HepG2 (cell line): ENCODE data around the gene PTGR1. TPM values are rescaled to one million over a fixed set of nuclear protein-coding genes. Genes with fewer than 3 reads are reported as not detected.

Experiments
- ATAC-seq: fragments of 200-7000 bp; cut with Tn5 transposase; 3 replicates; pipeline ENCODE4 v1.9.1; 2020; ENCODE audit warnings: mild to moderate bottlenecking, moderate library complexity
- BruUV-seq: library from RNA; stranded (reverse); fragments of 400-500 nt; replicated peaks from 2 replicates; lab custom pipeline; 2021; lab: Mats Ljungman, UMichigan
- CTCF ChIA-PET: fragments of 300-600 bp; formaldehyde crosslinking; extraction: SDS; loops from one replicate; lab custom pipeline; 2021; ENCODE audit warnings: low total read pairs, inconsistent platforms, low intra/inter-chr PET ratio; lab: Yijun Ruan, JAX
- POLR2A ChIA-PET: fragments of 350-600 bp; sonication (Branson Sonifier 250); formaldehyde crosslinking; loops from one replicate; lab custom pipeline; 2020; ENCODE audit warnings: antibody characterized with exemption, inconsistent platforms; lab: Yijun Ruan, JAX
- DNase-seq: peaks from one replicate; pipeline ENCODE4 v3.0.0-alpha.2; 2015; ENCODE audit warnings: low spot score
- FAIRE-seq: peaks from 3 replicates; lab custom pipeline; 2011; peaks lifted over from hg19 to GRCh38; lab: Jason Lieb, UNC
- H2AFZ ChIP-seq: one replicate; pipeline ENCODE4 v1.6.1; 2011; ENCODE audit warnings: low read length, inconsistent platforms
- H3K27ac ChIP-seq: fragments of 300-600 bp; 3 replicates; pipeline ENCODE4 v1.8.0; 2011; ENCODE audit warnings: mixed run types, mild to moderate bottlenecking, mixed read lengths, low read length, inconsistent platforms; ENCODE audit not compliant: insufficient read depth; ENCODE audit errors: extremely low read length
- H3K27me3 ChIP-seq, 2 experiments: fragments of 200-600 bp in 1 of 2; 2 replicates in 1 of 2; 3 replicates in 1 of 2; pipeline versions ENCODE4 v1.6.0 to v1.8.0; 2011; ENCODE audit warnings: low read length in 2 of 2, mild to moderate bottlenecking in 2 of 2, moderate library complexity in 2 of 2, inconsistent platforms in 1 of 2; ENCODE audit not compliant: insufficient read depth in 2 of 2, control insufficient read depth in 1 of 2
- H3K36me3 ChIP-seq, 2 experiments: fragments of 200-600 bp in 1 of 2; replicated peaks in 1 of 2; 2 replicates in 1 of 2; 3 replicates in 1 of 2; pipeline versions ENCODE4 v1.5.1 to v1.8.0; 2011; ENCODE audit warnings: low read length in 2 of 2, inconsistent platforms in 1 of 2; ENCODE audit not compliant: insufficient read depth in 2 of 2, control insufficient read depth in 1 of 2
- H3K4me1 ChIP-seq: 2 replicates; pipeline ENCODE4 v1.5.1; 2012; ENCODE audit warnings: low read length, inconsistent platforms; ENCODE audit not compliant: insufficient read depth
- H3K4me2 ChIP-seq: 2 replicates; pipeline ENCODE4 v1.6.0; 2011; ENCODE audit warnings: low read depth, low read length, inconsistent platforms
- H3K4me3 ChIP-seq, 3 experiments: fragments of 200-600 bp in 1 of 3; sonication (generic), shearing (Covaris generic) in 1 of 3; replicated peaks in 1 of 3; 2 replicates each; pipeline ENCODE4 v1.5.1; 2011 to 2016; ENCODE audit warnings: low read length in 3 of 3, inconsistent platforms in 2 of 3, low read depth in 2 of 3, mild to moderate bottlenecking in 2 of 3, control low read depth in 1 of 3, mixed read lengths in 1 of 3; ENCODE audit not compliant: insufficient read depth in 1 of 3
- H3K79me2 ChIP-seq: one replicate; pipeline ENCODE4 v1.6.1; 2011; ENCODE audit warnings: low read length, inconsistent platforms; ENCODE audit not compliant: insufficient read depth
- H3K9ac ChIP-seq: 2 replicates; pipeline ENCODE4 v1.6.0; 2011; ENCODE audit warnings: mild to moderate bottlenecking, low read depth, low read length, inconsistent platforms; ENCODE audit not compliant: insufficient read depth
- H3K9me3 ChIP-seq: 2 replicates; pipeline ENCODE4 v1.5.1; 2012; ENCODE audit warnings: mild to moderate bottlenecking, low read length
- H4K20me1 ChIP-seq: 2 replicates; pipeline ENCODE4 v1.6.0; 2011; ENCODE audit warnings: inconsistent platforms, mild to moderate bottlenecking, low read length, moderate library complexity; ENCODE audit not compliant: insufficient read depth
- BRD4 ChIP-seq: sonication (generic); formaldehyde crosslinking; IDR thresholded peaks from 2 replicates; pipeline ENCODE4 v1.4.0; 2020; ENCODE audit warnings: missing genetic modification reagents
- GFI1 ChIP-seq: sonication (generic); formaldehyde crosslinking; IDR thresholded peaks from 2 replicates; pipeline ENCODE4 v1.5.0; 2020; ENCODE audit warnings: missing genetic modification reagents, mild to moderate bottlenecking, borderline replicate concordance
- MAFK ChIP-seq, 2 experiments: IDR thresholded peaks in 1 of 2; conservative IDR thresholded peaks in 1 of 2; 2 replicates each; pipeline ENCODE4 v1.6.1; 2011; ENCODE audit warnings: improper control_type of control experiment in 2 of 2, low read length in 2 of 2
- MXD4 ChIP-seq: IDR thresholded peaks from 2 replicates; pipeline ENCODE4 v1.6.1; 2016; ENCODE audit warnings: mild to moderate bottlenecking, missing biosample characterization, missing genetic modification reagents
- NCOA2 ChIP-seq: sonication (generic); formaldehyde crosslinking; IDR thresholded peaks from 2 replicates; pipeline ENCODE4 v1.8.0; 2022; ENCODE audit warnings: inconsistent platforms
- NFAT5 ChIP-seq: sonication (generic); formaldehyde crosslinking; IDR thresholded peaks from 2 replicates; pipeline ENCODE4 v1.4.0; 2020; ENCODE audit warnings: missing genetic modification reagents
- NFE2 ChIP-seq: sonication (generic); formaldehyde crosslinking; IDR thresholded peaks from 2 replicates; pipeline ENCODE4 v1.4.0; 2020; ENCODE audit warnings: missing genetic modification reagents
- NFE2L2 ChIP-seq: fragments of 150-350 bp; IDR thresholded peaks from 2 replicates; pipeline ENCODE4 v1.6.1; 2014; ENCODE audit warnings: low read length
- SMAD3 ChIP-seq: sonication (generic); formaldehyde crosslinking; IDR thresholded peaks from 2 replicates; pipeline ENCODE4 v1.4.0; 2020; ENCODE audit warnings: missing genetic modification reagents
- SRY ChIP-seq: sonication (generic); formaldehyde crosslinking; IDR thresholded peaks from 2 replicates; pipeline ENCODE4 v1.8.0; 2022; ENCODE audit warnings: mild to moderate bottlenecking, missing genetic modification reagents
- ZBTB20 ChIP-seq: sonication (generic); formaldehyde crosslinking; IDR thresholded peaks from 2 replicates; pipeline ENCODE4 v1.8.1; 2023; ENCODE audit warnings: missing genetic modification reagents, low read depth, mild to moderate bottlenecking, borderline replicate concordance
- ZNF446 ChIP-seq: sonication (generic); formaldehyde crosslinking; IDR thresholded peaks from 2 replicates; pipeline ENCODE4 v1.5.0; 2020; ENCODE audit warnings: mild to moderate bottlenecking, missing genetic modification reagents
- ZNF572 ChIP-seq: sonication (generic); formaldehyde crosslinking; IDR thresholded peaks from 2 replicates; pipeline ENCODE4 v1.5.1; 2020; ENCODE audit warnings: mild to moderate bottlenecking, missing genetic modification reagents
- ZNF839 ChIP-seq: sonication (generic); formaldehyde crosslinking; IDR thresholded peaks from 2 replicates; pipeline ENCODE4 v1.4.0; 2020; ENCODE audit warnings: missing genetic modification reagents, mild to moderate bottlenecking, borderline replicate concordance
- WGBS: methylation state at CpG from one replicate; pipeline ENCODE4 v1.1.6; 2017; ENCODE audit warnings: low lambda C conversion rate; 5-methylcytosine and 5-hydroxymethylcytosine counted together
- in situ Hi-C: cut with HindIII; loops from 2 replicates; pipeline ENCODE4 v1.10.0; 2017; ENCODE audit warnings: low pct_unique_long_range_greater_than_20kb; ENCODE audit not compliant: extremely low pct_ligation_motif_present
- intact Hi-C: fragments of 100-400 bp; cut with micrococcal nuclease; formaldehyde crosslinking; loops from one replicate; pipeline ENCODE4 v1.10.0; 2022; ENCODE audit not compliant: unreplicated experiment
- polyA plus RNA-seq, 8 experiments: library from polyadenylated mRNA; depleted of rRNA in 3 of 8; stranded (reverse) in 7 of 8; unstranded in 1 of 8; fragments of >200 nt; fragmentation: Illumina TruSeq in 4 of 8; extraction: Trizol in 4 of 8; gene quantifications; 2 replicates each; pipeline versions ENCODE4 v1.2.1 to v1.2.3, GENCODE V29; 2011 to 2016; ENCODE audit warnings: low read depth in 4 of 8, missing spikeins in 1 of 8, mixed read lengths in 1 of 8; ENCODE audit not compliant: insufficient read depth in 1 of 8
- total RNA-seq, 5 experiments: library from RNA; depleted of rRNA; stranded (reverse); fragments of >200 nt; fragmentation: Illumina TruSeq; extraction: Trizol; gene quantifications; 2 replicates each; pipeline ENCODE4 v1.2.3, GENCODE V29; 2016; ENCODE audit warnings: low read depth in 1 of 5

PTGR1 gene
- total and polyA plus RNA-seq, 2 of the 13 experiments (the other 11 are each of a cell fraction or from before 2014, with no cell fraction given): 6.0 to 15.8 TPM

- ChIA-PET CTCF (no interaction called here), POLR2A (no interaction called here)
- Histone ChIP-seq H2AFZ (no peak overlapping the region), H3K27me3 (no peaks in the 10 kb centered on the region), H3K9ac (no peak overlapping the region), H3K79me2 (no peaks in the 10 kb centered on the region), H3K36me3 (no peaks in the 10 kb centered on the region), H3K4me3 (no peak overlapping the region), H3K27ac (no peak overlapping the region), H3K4me1 (peaks cover 62% of the 10 kb centered on the region), H4K20me1 (no peaks in the 10 kb centered on the region), H3K9me3 (no peaks in the 10 kb centered on the region), H3K4me2 (no peak overlapping the region; the same call in 1 of the 2 replicates)
- no TSS peak for BruUV-seq
- intact Hi-C loops (no loop called here), in situ Hi-C loops (loop anchor here (10.0 kb wide), 1 partner anchor 92 kb away; no protein-coding TSS in a partner anchor)
- no peak for TF ChIP-seq ZNF446
- TF ChIP-seq BRD4 (CRISPR knock-in tag): no peak
- no peak for TF ChIP-seq ZNF572
- TF ChIP-seq SMAD3 (CRISPR knock-in tag): no peak
- no peak for TF ChIP-seq ZBTB20 (CRISPR knock-in tag)
- TF ChIP-seq MXD4 (CRISPR knock-in tag): no peak
- WGBS: 43% methylated on average over 4 of the region's 4 CpGs
- no peak for ATAC-seq
- no peak for DNase-seq
- FAIRE-seq: no peak
Measured at GRCh38 chr9:111603041-111603440, 3.6 kb upstream of the PTGR1 start.

- H3K4me1 ChIP-seq: peaks cover 67% of the 10 kb centered on the region
- 38% methylated on average over 10 of the region's 10 CpGs for WGBS
- H3K27me3 ChIP-seq: no peaks in the 10 kb centered on the region
- BruUV-seq: no TSS peak
- CTCF ChIA-PET: interaction anchor here (1.1 kb wide), 1 partner anchor 12 kb away, joined by 3 read pairs; no protein-coding TSS in a partner anchor
- intact Hi-C loops (no loop called here), in situ Hi-C loops (loop anchor here (10.0 kb wide), 1 partner anchor 93 kb away; no protein-coding TSS in a partner anchor)
- POLR2A ChIA-PET: interaction anchor here (1.6 kb wide), 1 partner anchor 30 kb away, joined by 3 read pairs; the partner anchor contains the start of gene DNAJC25
- no peak overlapping the region for H3K9ac ChIP-seq
- no peaks in the 10 kb centered on the region for H3K79me2 ChIP-seq
- no peak overlapping the region for H3K4me3 ChIP-seq
- DNase-seq (peak; percentile 70), FAIRE-seq (peak; percentile 8), ATAC-seq (no peak)
- H2AFZ ChIP-seq: no peak overlapping the region
- no peaks in the 10 kb centered on the region for H4K20me1 ChIP-seq
- H3K36me3 ChIP-seq: no peaks in the 10 kb centered on the region
- H3K9me3 ChIP-seq: no peaks in the 10 kb centered on the region
- peak overlapping the region; percentile 6 for H3K27ac ChIP-seq
- peak overlapping the region; percentile 39; the same call in 1 of the 2 replicates for H3K4me2 ChIP-seq
- TF ChIP-seq NCOA2 (CRISPR knock-in tag) (no peak), MAFK (conservative IDR thresholded peaks at IDR 0.05 in 1 of 2, IDR thresholded peaks at IDR 0.05 in 1 of 2; ENCODE audit: low read length in 2 of 2) (peak; percentile 50 to 61), SRY (CRISPR knock-in tag) (no peak), NFAT5 (CRISPR knock-in tag) (no peak), NFE2L2 (peak; percentile 80), NFE2 (peak; percentile 39; the same call in 1 of the 2 replicates), GFI1 (CRISPR knock-in tag) (peak; percentile 82), ZNF839 (CRISPR knock-in tag) (no peak)
Measured at GRCh38 chr9:111601237-111602018, 2.0 kb upstream of the PTGR1 start.
